GM19324 (cell line): ENCODE results near the gene GLUL.

Source experiments
- ATAC-seq: cut with Tn5 transposase; IDR thresholded peaks from one replicate; pipeline ENCODE4 v1.9.1; 2021; ENCODE audit warnings: mild to moderate bottlenecking, moderate library complexity; ENCODE audit not compliant: unreplicated experiment, low FRiP score

Gene GLUL

GRCh38 chr1:182332261-182333060 lies 59.1 kb downstream of the GLUL start:
- no peak for ATAC-seq
